ENCODE results near the gene SPEG.

DNA sequence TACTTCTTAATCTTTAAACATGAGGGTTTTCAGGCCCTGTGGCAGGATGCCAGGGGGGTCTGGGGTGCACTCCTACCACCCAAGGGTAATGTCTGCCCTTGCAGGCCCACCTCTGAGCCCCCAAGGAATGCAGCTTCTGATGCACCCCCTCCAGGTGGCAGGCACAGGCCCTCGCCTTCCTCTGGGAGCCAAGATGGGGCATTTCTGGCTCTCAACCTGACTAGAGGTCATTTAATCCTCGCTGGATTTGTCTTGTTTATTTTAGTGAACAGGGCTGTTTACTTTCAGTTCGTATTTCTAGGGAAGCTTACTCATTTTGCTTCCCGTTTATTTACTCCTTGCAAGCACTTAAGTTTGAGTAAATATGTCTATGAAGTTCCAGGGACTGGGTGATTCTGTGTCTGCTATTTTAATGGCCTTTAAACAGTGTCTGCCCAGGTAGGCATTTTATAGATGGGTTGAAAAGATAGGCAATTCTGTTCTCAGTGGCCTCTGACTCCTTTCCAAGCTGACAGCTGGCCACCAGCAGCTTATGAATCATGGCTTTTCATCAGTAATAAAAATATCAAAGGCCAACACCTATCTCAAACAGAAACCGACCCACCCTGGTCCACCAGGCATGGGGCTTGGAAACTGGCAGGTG lies 35.8 kb upstream of the SPEG start:
- TF ChIP-seq EZH2phosphoT487 (IDR thresholded peaks at IDR 0.05; ENCODE audit: borderline replicate concordance, low read length) = no peak
- TF ChIP-seq EZH2 (IDR thresholded peaks at IDR 0.05; ENCODE audit: low read length, unreplicated experiment) = no peak
- TF ChIP-seq, protein P1, sequence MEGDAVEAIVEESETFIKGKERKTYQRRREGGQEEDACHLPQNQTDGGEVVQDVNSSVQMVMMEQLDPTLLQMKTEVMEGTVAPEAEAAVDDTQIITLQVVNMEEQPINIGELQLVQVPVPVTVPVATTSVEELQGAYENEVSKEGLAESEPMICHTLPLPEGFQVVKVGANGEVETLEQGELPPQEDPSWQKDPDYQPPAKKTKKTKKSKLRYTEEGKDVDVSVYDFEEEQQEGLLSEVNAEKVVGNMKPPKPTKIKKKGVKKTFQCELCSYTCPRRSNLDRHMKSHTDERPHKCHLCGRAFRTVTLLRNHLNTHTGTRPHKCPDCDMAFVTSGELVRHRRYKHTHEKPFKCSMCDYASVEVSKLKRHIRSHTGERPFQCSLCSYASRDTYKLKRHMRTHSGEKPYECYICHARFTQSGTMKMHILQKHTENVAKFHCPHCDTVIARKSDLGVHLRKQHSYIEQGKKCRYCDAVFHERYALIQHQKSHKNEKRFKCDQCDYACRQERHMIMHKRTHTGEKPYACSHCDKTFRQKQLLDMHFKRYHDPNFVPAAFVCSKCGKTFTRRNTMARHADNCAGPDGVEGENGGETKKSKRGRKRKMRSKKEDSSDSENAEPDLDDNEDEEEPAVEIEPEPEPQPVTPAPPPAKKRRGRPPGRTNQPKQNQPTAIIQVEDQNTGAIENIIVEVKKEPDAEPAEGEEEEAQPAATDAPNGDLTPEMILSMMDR (conservative IDR thresholded peaks at IDR 0.05; ENCODE audit: low read depth, low read length) = no peak

All from PC-3 (cell line).